H1 (cell line): Measurements from ENCODE around the gene NAMPT. TPM values are rescaled to one million over a fixed set of nuclear protein-coding genes. Genes with fewer than 3 reads are reported as not detected.

Experiments used
- CTCF ChIA-PET: fragments of 300-600 bp; sonication (Branson Sonifier 250); formaldehyde crosslinking; loops from one replicate; lab custom pipeline; 2021; ENCODE audit not compliant: partially characterized antibody; lab: Charles Lee
- POLR2A ChIA-PET: fragments of 300-600 bp; sonication (Branson Sonifier 250); formaldehyde crosslinking; loops from one replicate; lab custom pipeline; 2021; ENCODE audit warnings: inconsistent platforms; ENCODE audit not compliant: partially characterized antibody; lab: Charles Lee
- DNase-seq, 2 experiments: peaks; one replicate each; pipeline versions ENCODE4 v3.0.0 to v3.0.0-alpha.2; 2010 to 2022; ENCODE audit warnings: low spot score in 2 of 2, low read depth in 1 of 2, mixed read lengths in 1 of 2
- FAIRE-seq: peaks from 2 replicates; lab custom pipeline; 2011; peaks lifted over from hg19 to GRCh38; lab: Jason Lieb, UNC
- H2AFZ ChIP-seq: 2 replicates; pipeline ENCODE4 v1.8.1; 2012; ENCODE audit warnings: low read length, inconsistent platforms
- H2AK5ac ChIP-seq: 2 replicates; pipeline ENCODE4 v1.6.1; 2013; ENCODE audit warnings: low read depth, low read length
- H2BK120ac ChIP-seq: replicated peaks from 2 replicates; pipeline ENCODE3; 2013; ENCODE audit warnings: low read depth, low read length, inconsistent platforms
- H2BK12ac ChIP-seq: 2 replicates; pipeline ENCODE4 v1.6.1; 2013; ENCODE audit warnings: low read depth, low read length
- H2BK15ac ChIP-seq: 2 replicates; pipeline ENCODE4 v1.6.1; 2013; ENCODE audit warnings: low read length
- H2BK20ac ChIP-seq: 2 replicates; pipeline ENCODE4 v1.6.1; 2013; ENCODE audit warnings: low read length
- H2BK5ac ChIP-seq: 2 replicates; pipeline ENCODE4 v1.6.1; 2013; ENCODE audit warnings: low read depth, low read length
- H3K14ac ChIP-seq: 2 replicates; pipeline ENCODE4 v1.6.1; 2013; ENCODE audit warnings: inconsistent platforms; ENCODE audit not compliant: insufficient read length
- H3K18ac ChIP-seq: 2 replicates; pipeline ENCODE4 v1.6.1; 2013; ENCODE audit warnings: low read length; ENCODE audit errors: extremely low read depth
- H3K23ac ChIP-seq: 2 replicates; pipeline ENCODE4 v1.6.1; 2013; ENCODE audit warnings: inconsistent platforms; ENCODE audit not compliant: insufficient read length
- H3K23me2 ChIP-seq: 2 replicates; pipeline ENCODE4 v1.6.1; 2013; ENCODE audit warnings: low read depth, low read length
- H3K27ac ChIP-seq: 2 replicates; pipeline ENCODE4 v1.6.1; 2011; ENCODE audit warnings: low read depth, low read length, inconsistent platforms
- H3K27me3 ChIP-seq, 4 experiments: replicated peaks in 1 of 4; 1 replicate in 1 of 4; 2 replicates in 3 of 4; pipeline versions ENCODE4 v1.6.1 to v1.8.1; 2011 to 2013; ENCODE audit warnings: low read length in 3 of 4, mild to moderate bottlenecking in 3 of 4, inconsistent platforms in 2 of 4, mixed read lengths in 2 of 4, moderate library complexity in 1 of 4; ENCODE audit not compliant: control insufficient read depth in 3 of 4, insufficient read depth in 3 of 4; ENCODE audit errors: extremely low read depth in 1 of 4
- H3K36me3 ChIP-seq, 4 experiments: 2 replicates each; pipeline versions ENCODE4 v1.6.1 to v1.8.1; 2011 to 2013; ENCODE audit warnings: mild to moderate bottlenecking in 4 of 4, low read length in 3 of 4, moderate library complexity in 2 of 4, control low read depth in 1 of 4, inconsistent platforms in 1 of 4; ENCODE audit not compliant: insufficient read depth in 4 of 4, control insufficient read depth in 2 of 4
- H3K4ac ChIP-seq: replicated peaks from 2 replicates; pipeline ENCODE3; 2013; ENCODE audit warnings: low read length, low read depth, mixed read lengths, inconsistent platforms; ENCODE audit not compliant: insufficient read length
- H3K4me1 ChIP-seq, 4 experiments: replicated peaks in 1 of 4; 1 replicate in 1 of 4; 2 replicates in 3 of 4; pipeline versions ENCODE4 v1.6.1 to v1.8.1; 2011 to 2013; ENCODE audit warnings: low read length in 3 of 4, inconsistent platforms in 2 of 4, mixed read lengths in 1 of 4; ENCODE audit not compliant: insufficient read depth in 4 of 4, control insufficient read depth in 3 of 4
- H3K4me2 ChIP-seq, 2 experiments: 2 replicates each; pipeline versions ENCODE4 v1.6.1 to v1.8.1; 2011 to 2013; ENCODE audit warnings: low read depth in 2 of 2, low read length in 2 of 2, control low read depth in 1 of 2, inconsistent platforms in 1 of 2, mild to moderate bottlenecking in 1 of 2; ENCODE audit not compliant: insufficient read depth in 1 of 2
- H3K4me3 ChIP-seq, 4 experiments: fragments of 200-600, 300-600 bp in 1 of 4; sonication (generic), shearing (Covaris generic), sonication (Bioruptor Twin) in 1 of 4; 2 replicates each; pipeline versions ENCODE4 v1.5.1 to v1.8.1; 2011 to 2016; ENCODE audit warnings: low read length in 4 of 4, low read depth in 3 of 4, control low read depth in 2 of 4, inconsistent platforms in 2 of 4, mild to moderate bottlenecking in 2 of 4, mixed read lengths in 1 of 4, moderate library complexity in 1 of 4; ENCODE audit not compliant: insufficient read depth in 2 of 4; ENCODE audit errors: extremely low read depth in 1 of 4
- H3K56ac ChIP-seq: replicated peaks from 2 replicates; pipeline ENCODE3; 2013; ENCODE audit warnings: low read depth, mild to moderate bottlenecking, mixed read lengths, low read length, inconsistent platforms; ENCODE audit not compliant: insufficient read length
- H3K79me1 ChIP-seq: 2 replicates; pipeline ENCODE4 v1.6.1; 2013; ENCODE audit warnings: low read depth, low read length, control low read depth
- H3K79me2 ChIP-seq, 2 experiments: 2 replicates each; pipeline versions ENCODE4 v1.6.1 to v1.8.1; 2012 to 2013; ENCODE audit warnings: low read length in 2 of 2, mild to moderate bottlenecking in 2 of 2, inconsistent platforms in 1 of 2; ENCODE audit not compliant: insufficient read depth in 2 of 2, control insufficient read depth in 1 of 2
- H3K9ac ChIP-seq, 4 experiments: replicated peaks in 1 of 4; 1 replicate in 1 of 4; 2 replicates in 3 of 4; pipeline versions ENCODE4 v1.6.1 to v1.8.1; 2011 to 2013; ENCODE audit warnings: low read depth in 3 of 4, low read length in 3 of 4, control low read depth in 2 of 4, mild to moderate bottlenecking in 2 of 4, moderate library complexity in 2 of 4, inconsistent platforms in 1 of 4; ENCODE audit errors: extremely low read depth in 1 of 4
- H3K9me3 ChIP-seq, 2 experiments: 2 replicates each; pipeline versions ENCODE4 v1.6.1 to v1.8.1; 2012 to 2013; ENCODE audit warnings: mild to moderate bottlenecking in 2 of 2, moderate library complexity in 2 of 2, control low read depth in 1 of 2, inconsistent platforms in 1 of 2, low read depth in 1 of 2, low read length in 1 of 2, mixed read lengths in 1 of 2; ENCODE audit not compliant: insufficient read depth in 2 of 2
- H4K20me1 ChIP-seq, 2 experiments: replicated peaks in 1 of 2; 2 replicates each; pipeline versions ENCODE3 to v1.8.1; 2011 to 2013; ENCODE audit warnings: inconsistent platforms in 2 of 2, low read length in 2 of 2, mild to moderate bottlenecking in 1 of 2; ENCODE audit not compliant: insufficient read depth in 2 of 2, control insufficient read depth in 1 of 2
- H4K5ac ChIP-seq: 2 replicates; pipeline ENCODE4 v1.6.1; 2013; ENCODE audit warnings: low read length, low read depth, mixed read lengths, inconsistent platforms; ENCODE audit not compliant: insufficient read length
- H4K8ac ChIP-seq: 2 replicates; pipeline ENCODE4 v1.8.0; 2013; ENCODE audit warnings: mild to moderate bottlenecking, moderate library complexity, low read length, inconsistent platforms; ENCODE audit not compliant: insufficient read depth; ENCODE audit errors: extremely low read depth
- H4K91ac ChIP-seq: replicated peaks from 2 replicates; pipeline ENCODE3; 2013; ENCODE audit warnings: low read length, mixed read lengths, inconsistent platforms; ENCODE audit not compliant: insufficient read length
- EGR1 ChIP-seq: IDR thresholded peaks from 2 replicates; pipeline ENCODE4 v1.6.1; 2011; ENCODE audit warnings: low read depth, low read length, borderline replicate concordance
- EZH2 ChIP-seq: fragments of 200-600 bp; sonication (generic); IDR thresholded peaks from 2 replicates; pipeline ENCODE4 v1.7.1; 2012; ENCODE audit warnings: low read depth, mild to moderate bottlenecking, moderate library complexity, low read length, inconsistent platforms; ENCODE audit not compliant: severe bottlenecking
- JUN ChIP-seq: IDR thresholded peaks from 2 replicates; pipeline ENCODE4 v1.6.1; 2011; ENCODE audit warnings: low read depth, mild to moderate bottlenecking, improper control_type of control experiment, low read length
- PHF8 ChIP-seq: fragments of 200-600 bp; sonication (generic); conservative IDR thresholded peaks from 2 replicates; pipeline ENCODE4 v1.7.1; 2012; ENCODE audit warnings: low read depth, mild to moderate bottlenecking, inconsistent platforms, low read length, moderate library complexity
- POLR2AphosphoS5 ChIP-seq: IDR thresholded peaks from 2 replicates; pipeline ENCODE4 v1.6.1; 2011; ENCODE audit warnings: low read depth, low read length
- POU5F1 ChIP-seq: IDR thresholded peaks from 2 replicates; pipeline ENCODE4 v1.6.1; 2011; ENCODE audit warnings: low read depth, mild to moderate bottlenecking, low read length, moderate library complexity
- RFX5 ChIP-seq: IDR thresholded peaks from 2 replicates; pipeline ENCODE4 v1.6.1; 2011; ENCODE audit warnings: low read depth, low read length, improper control_type of control experiment, borderline replicate concordance
- RXRA ChIP-seq: IDR thresholded peaks from 2 replicates; pipeline ENCODE4 v1.6.1; 2011; ENCODE audit warnings: low read depth, mild to moderate bottlenecking, low read length, moderate library complexity; ENCODE audit not compliant: insufficient read depth
- SIX5 ChIP-seq: IDR thresholded peaks from 2 replicates; pipeline ENCODE4 v1.6.1; 2011; ENCODE audit warnings: mild to moderate bottlenecking, low read depth, low read length
- TAF1 ChIP-seq: IDR thresholded peaks from 2 replicates; pipeline ENCODE4 v1.6.1; 2011; ENCODE audit warnings: mild to moderate bottlenecking, low read depth, low read length
- TCF12 ChIP-seq: IDR thresholded peaks from 2 replicates; pipeline ENCODE4 v1.6.1; 2011; ENCODE audit warnings: low read depth, mild to moderate bottlenecking, low read length
- ZNF274 ChIP-seq: IDR thresholded peaks from 2 replicates; pipeline ENCODE4 v1.7.0; 2012; ENCODE audit warnings: low read length, borderline replicate concordance; ENCODE audit errors: extremely low read depth
- WGBS, 2 experiments: shearing (Covaris generic) in 1 of 2; methylation state at CpG; one replicate each; pipeline versions ENCODE4 v1.1.6 to v1.1.7; 2013 to 2015; ENCODE audit warnings: low lambda C conversion rate in 2 of 2, mixed read lengths in 2 of 2, inconsistent platforms in 1 of 2, low coverage in 1 of 2, missing lambda C conversion rate in 1 of 2; ENCODE audit not compliant: insufficient replicate concordance in 2 of 2, insufficient coverage in 1 of 2, insufficient read length in 1 of 2; ENCODE audit errors: extremely low coverage in 1 of 2, missing lambda C conversion rate in 1 of 2; 5-methylcytosine and 5-hydroxymethylcytosine counted together
- polyA plus RNA-seq, 7 experiments: library from polyadenylated mRNA; depleted of rRNA in 3 of 7; stranded (reverse) in 5 of 7; unstranded in 2 of 7; fragments of >200 nt in 5 of 7; fragments of 200-250 nt in 2 of 7; gene quantifications; 1 replicate in 5 of 7; 2 replicates in 1 of 7; 4 replicates in 1 of 7; pipeline versions ENCODE4 v1.2.1 to v1.2.3, GENCODE V29; 2011 to 2013; ENCODE audit warnings: missing spikeins in 2 of 7, mixed read lengths in 2 of 7
- total RNA-seq: library from RNA; stranded (reverse); fragmentation: NEBNext Ultra II Directional; extraction: Animal tissue kit (Norgen Biotek cat#: 25700); gene quantifications from 2 replicates; pipeline ENCODE4 v1.2.1, GENCODE V29; 2021
- TF ChIP-seq, protein P1 (sequence below): IDR thresholded peaks from 2 replicates; pipeline ENCODE4 v1.6.1; 2012; ENCODE audit warnings: inconsistent platforms

The NAMPT gene
- total and polyA plus RNA-seq, 2 of the 8 experiments (the other 6 are each of a cell fraction or from before 2014, with no cell fraction given): 15.4 to 95.9 TPM

DNA sequence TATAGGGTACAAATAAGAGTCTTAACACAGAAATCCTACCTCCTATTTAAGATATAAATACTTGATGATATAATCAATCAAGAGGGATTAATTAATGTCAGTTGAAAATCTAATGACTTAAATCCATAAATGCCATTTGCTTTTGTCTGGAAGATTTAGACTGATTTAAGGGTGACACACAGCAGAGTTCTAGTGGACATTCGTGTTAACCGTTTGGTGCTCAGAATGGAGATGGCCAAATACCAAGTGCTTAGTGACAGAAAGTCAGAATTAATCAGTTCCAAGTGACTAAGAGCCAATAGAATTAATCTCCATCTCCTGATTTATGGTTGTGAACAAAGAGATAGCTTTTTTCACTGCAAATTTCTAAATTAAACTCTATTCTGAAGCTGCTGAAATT lies 36.2 kb downstream of the NAMPT start:
- Histone ChIP-seq H4K5ac (no peak overlapping the region), H2AFZ (no peak overlapping the region), H3K79me2 (no peaks in the 10 kb centered on the region), H2BK120ac (no peak overlapping the region), H3K4ac (no peak overlapping the region), H2BK5ac (no peak overlapping the region), H3K9me3 (peaks cover 9 to 10% of the 10 kb centered on the region in 2 experiments; a peak in 3 of 4 replicates), H3K36me3 (peaks cover 2 to 47% (median 23%) of the 10 kb centered on the region in 4 experiments; a peak in 5 of 8 replicates), H3K4me3 (no peak overlapping the region), H3K14ac (no peak overlapping the region), H3K23ac (no peak overlapping the region), H4K91ac (no peak overlapping the region), H3K4me1 (no peaks in the 10 kb centered on the region), H3K79me1 (no peaks in the 10 kb centered on the region), H4K20me1 (no peaks in the 10 kb centered on the region), H4K8ac (no peak overlapping the region), H3K23me2 (no peaks in the 10 kb centered on the region), H3K9ac (no peak overlapping the region), H2BK12ac (no peak overlapping the region), H3K56ac (no peak overlapping the region), H3K4me2 (no peak overlapping the region), H2BK20ac (no peak overlapping the region), H3K18ac (no peak overlapping the region), H3K27me3 (no peaks in the 10 kb centered on the region), H2AK5ac (no peak overlapping the region), H3K27ac (no peak overlapping the region), H2BK15ac (no peak overlapping the region)
- FAIRE-seq: no peak
- 95% methylated on average over 2 of the region's 2 CpGs; no CpG with 5 or more reads in 1 of the 2 experiments for WGBS, 2 experiments
- POLR2A ChIA-PET: interaction anchor here (1.1 kb wide), 1 partner anchor 30 kb away, joined by 3 read pairs; no protein-coding TSS in a partner anchor
- DNase-seq: no peak
- CTCF ChIA-PET: no interaction called here
- TF ChIP-seq EGR1 (no peak), EZH2 (no peak), TCF12 (no peak), SIX5 (no peak), PHF8 (no peak), POLR2AphosphoS5 (no peak), RXRA (no peak), JUN (no peak), ZNF274 (no peak), TAF1 (no peak), POU5F1 (no peak), RFX5 (no peak)
- TF ChIP-seq, protein P1, sequence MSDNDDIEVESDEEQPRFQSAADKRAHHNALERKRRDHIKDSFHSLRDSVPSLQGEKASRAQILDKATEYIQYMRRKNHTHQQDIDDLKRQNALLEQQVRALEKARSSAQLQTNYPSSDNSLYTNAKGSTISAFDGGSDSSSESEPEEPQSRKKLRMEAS: no peak
